Measurements from ENCODE around the gene OR10A2.
"Not testable (repeated sequence)": the region's sequence is repeated elsewhere in the genome, so short reads cannot be mapped to it uniquely, and the experiment has no call there.

The OR10A2 gene

DNA sequence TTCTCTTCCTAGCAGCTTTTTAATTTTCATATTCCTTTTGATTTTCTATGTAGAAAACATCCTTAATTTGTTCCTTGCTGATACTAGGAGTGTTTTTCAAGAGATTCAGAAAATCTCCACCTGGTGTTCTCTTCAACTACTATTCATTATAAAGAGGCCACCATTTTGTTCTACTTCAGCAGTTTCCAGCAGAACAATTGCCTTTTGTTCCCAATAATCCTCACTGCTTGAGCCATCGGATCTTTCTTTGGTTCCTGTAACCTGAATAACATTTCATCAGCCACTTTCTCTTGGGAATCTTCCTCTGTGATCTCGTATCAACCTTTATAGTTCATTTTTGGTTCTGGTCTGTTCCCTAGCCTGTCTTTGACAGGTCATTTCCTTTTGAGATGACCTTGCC lies 19.2 kb upstream of the OR10A2 start:
- Histone ChIP-seq H3K4me3 (ENCODE audit: low read length in 2 of 2) (no peak overlapping the region), H3K4me1 (ENCODE audit: control insufficient read depth in 2 of 2, insufficient read depth in 2 of 2, low read length in 2 of 2) (no peaks in the 10 kb centered on the region), H3K36me3 (ENCODE audit: control insufficient read depth in 2 of 2, insufficient read depth in 2 of 2, low read length in 2 of 2) (no peaks in the 10 kb centered on the region), H3K27ac (ENCODE audit: low read depth in 2 of 2, low read length in 2 of 2) (no peak overlapping the region), H3K9ac (ENCODE audit: low read depth in 1 of 2, low read length in 2 of 2) (no peak overlapping the region), H3K9me3 (ENCODE audit: control insufficient read depth in 2 of 2, low read length in 2 of 2) (no peaks in the 10 kb centered on the region), H3K27me3 (ENCODE audit: control insufficient read depth in 2 of 2, insufficient read depth in 2 of 2, low read length in 2 of 2) (no peaks in the 10 kb centered on the region)

- Histone ChIP-seq H3K36me3 (ENCODE audit: control insufficient read depth in 2 of 2, insufficient read depth in 2 of 2, low read length in 2 of 2) (no peaks in the 10 kb centered on the region), H3K9me3 (ENCODE audit: control insufficient read depth in 2 of 2, low read length in 2 of 2) (no peaks in the 10 kb centered on the region), H3K27me3 (ENCODE audit: control insufficient read depth in 2 of 2, insufficient read depth in 2 of 2, low read length in 2 of 2) (no peaks in the 10 kb centered on the region), H3K27ac (ENCODE audit: low read depth in 2 of 2, low read length in 2 of 2) (no peak overlapping the region), H3K4me3 (ENCODE audit: low read length in 2 of 2) (no peak overlapping the region), H3K4me1 (ENCODE audit: control insufficient read depth in 2 of 2, insufficient read depth in 2 of 2, low read length in 2 of 2) (no peaks in the 10 kb centered on the region), H3K9ac (ENCODE audit: low read depth in 1 of 2, low read length in 2 of 2) (no peak overlapping the region)
Measured at GRCh38 chr11:6844356-6844755, 18.5 kb upstream of the OR10A2 start.

- Histone ChIP-seq H3K27ac (ENCODE audit: low read depth in 2 of 2, low read length in 2 of 2) (no peak within 1 kb of the TSS), H3K9ac (ENCODE audit: low read depth in 1 of 2, low read length in 2 of 2) (no peak within 1 kb of the TSS), H3K4me3 (ENCODE audit: low read length in 2 of 2) (no peak within 1 kb of the TSS), H3K36me3 (ENCODE audit: control insufficient read depth in 2 of 2, insufficient read depth in 2 of 2, low read length in 2 of 2) (no peaks in the 10 kb centered on the region), H3K9me3 (ENCODE audit: control insufficient read depth in 2 of 2, low read length in 2 of 2) (no peaks in the 10 kb centered on the region), H3K4me1 (ENCODE audit: control insufficient read depth in 2 of 2, insufficient read depth in 2 of 2, low read length in 2 of 2) (no peaks in the 10 kb centered on the region), H3K27me3 (ENCODE audit: control insufficient read depth in 2 of 2, insufficient read depth in 2 of 2, low read length in 2 of 2) (no peaks in the 10 kb centered on the region)
Measured at GRCh38 chr11:6845383-6845782, 17.5 kb upstream of the OR10A2 start, which contains the start of gene OR10A5. OR10A5 (plus strand) TSS chr11:6845683; CDS start chr11:6845683, 0 bp downstream.

DNA sequence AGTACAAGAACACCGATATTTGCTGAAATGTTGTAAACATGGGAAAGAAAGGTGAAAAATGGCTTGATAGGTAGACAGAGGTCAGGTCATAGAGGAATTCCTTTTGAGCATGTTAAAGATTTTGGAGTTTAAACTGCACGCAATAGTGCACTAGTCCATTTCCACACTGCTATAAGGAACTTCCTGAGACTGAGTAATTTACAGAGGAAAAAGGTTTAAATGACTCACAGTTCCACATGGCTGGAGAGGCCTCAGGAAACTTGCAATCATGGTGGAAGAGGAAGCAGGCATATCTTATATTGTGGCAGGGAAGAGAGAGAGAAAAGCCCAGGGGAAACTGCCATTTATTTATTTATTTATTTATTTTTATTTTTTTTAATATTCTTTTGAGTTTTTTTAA lies 12.3 kb upstream of the OR10A2 start:
- Histone ChIP-seq H3K9ac (ENCODE audit: low read depth in 1 of 2, low read length in 2 of 2) (no peak overlapping the region), H3K27me3 (ENCODE audit: control insufficient read depth in 2 of 2, insufficient read depth in 2 of 2, low read length in 2 of 2) (no peaks in the 10 kb centered on the region), H3K36me3 (ENCODE audit: control insufficient read depth in 2 of 2, insufficient read depth in 2 of 2, low read length in 2 of 2) (no peaks in the 10 kb centered on the region), H3K9me3 (ENCODE audit: control insufficient read depth in 2 of 2, low read length in 2 of 2) (no peaks in the 10 kb centered on the region), H3K27ac (ENCODE audit: low read depth in 2 of 2, low read length in 2 of 2) (no peak overlapping the region), H3K4me1 (ENCODE audit: control insufficient read depth in 2 of 2, insufficient read depth in 2 of 2, low read length in 2 of 2) (no peaks in the 10 kb centered on the region), H3K4me3 (ENCODE audit: low read length in 2 of 2) (no peak overlapping the region)

DNA sequence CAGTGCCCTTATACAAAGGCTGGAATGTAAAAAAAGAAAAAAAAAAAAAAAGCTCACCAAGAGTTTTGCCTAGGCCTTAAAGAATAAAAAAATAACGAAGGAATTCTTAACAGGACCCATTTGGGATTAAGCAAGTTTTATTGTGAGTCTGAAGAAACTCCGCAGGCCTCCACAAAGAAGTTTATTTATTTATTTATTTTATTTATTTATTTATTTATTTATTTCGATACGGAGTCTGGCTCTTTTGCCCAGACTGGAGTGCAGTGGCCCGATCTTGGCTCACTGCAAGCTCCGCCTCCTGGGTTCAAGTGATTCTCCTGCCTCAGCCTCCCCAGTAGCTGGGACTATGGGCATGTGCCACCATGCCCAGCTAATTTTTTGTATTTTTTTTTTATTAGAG lies 8.1 kb upstream of the OR10A2 start:
- H3K4me3 ChIP-seq (ENCODE audit: low read length in 2 of 2); H3K9ac ChIP-seq (ENCODE audit: low read depth in 1 of 2, low read length in 2 of 2); H3K36me3 ChIP-seq (ENCODE audit: control insufficient read depth in 2 of 2, insufficient read depth in 2 of 2, low read length in 2 of 2); H3K27me3 ChIP-seq (ENCODE audit: control insufficient read depth in 2 of 2, insufficient read depth in 2 of 2, low read length in 2 of 2); H3K27ac ChIP-seq (ENCODE audit: low read depth in 2 of 2, low read length in 2 of 2); H3K4me1 ChIP-seq (ENCODE audit: control insufficient read depth in 2 of 2, insufficient read depth in 2 of 2, low read length in 2 of 2); H3K9me3 ChIP-seq (ENCODE audit: control insufficient read depth in 2 of 2, low read length in 2 of 2): not testable (repeated sequence)

DNA sequence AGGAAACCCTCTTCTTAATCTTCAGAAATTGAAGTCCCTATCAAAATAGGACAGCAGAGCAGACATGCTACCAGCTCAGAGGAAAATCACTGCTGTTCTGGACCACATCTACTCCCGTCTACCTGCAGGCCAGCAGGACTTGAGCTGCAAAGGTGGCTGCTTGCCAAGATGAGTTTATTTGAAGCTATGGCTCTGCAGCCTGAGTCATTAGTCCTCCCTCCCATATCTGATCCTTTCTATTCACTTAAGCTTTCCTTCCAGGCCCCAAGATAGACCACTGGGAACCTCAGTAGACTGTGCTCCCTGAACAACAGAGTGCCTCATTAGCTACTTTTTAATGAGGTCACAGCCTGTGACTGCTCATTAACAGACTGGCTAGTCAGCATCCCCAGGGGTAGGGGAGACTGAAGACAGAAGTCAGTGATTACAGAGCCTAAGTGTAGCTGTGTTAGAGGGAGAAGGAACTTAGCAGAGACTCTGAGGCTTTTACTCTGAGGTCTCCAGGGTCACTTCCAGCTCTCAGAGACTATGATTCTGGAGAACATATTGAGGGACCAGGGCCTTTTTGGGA lies 6.8 kb upstream of the OR10A2 start:
- H3K27ac ChIP-seq (ENCODE audit: low read depth in 2 of 2, low read length in 2 of 2), result no peak overlapping the region
- H3K9me3 ChIP-seq (ENCODE audit: control insufficient read depth in 2 of 2, low read length in 2 of 2), result no peaks in the 10 kb centered on the region
- H3K4me3 ChIP-seq (ENCODE audit: low read length in 2 of 2), result no peak overlapping the region
- H3K9ac ChIP-seq (ENCODE audit: low read depth in 1 of 2, low read length in 2 of 2), result no peak overlapping the region
- no peaks in the 10 kb centered on the region for H3K36me3 ChIP-seq (ENCODE audit: control insufficient read depth in 2 of 2, insufficient read depth in 2 of 2, low read length in 2 of 2)
- no peaks in the 10 kb centered on the region for H3K4me1 ChIP-seq (ENCODE audit: control insufficient read depth in 2 of 2, insufficient read depth in 2 of 2, low read length in 2 of 2)
- H3K27me3 ChIP-seq (ENCODE audit: control insufficient read depth in 2 of 2, insufficient read depth in 2 of 2, low read length in 2 of 2), result no peaks in the 10 kb centered on the region

DNA sequence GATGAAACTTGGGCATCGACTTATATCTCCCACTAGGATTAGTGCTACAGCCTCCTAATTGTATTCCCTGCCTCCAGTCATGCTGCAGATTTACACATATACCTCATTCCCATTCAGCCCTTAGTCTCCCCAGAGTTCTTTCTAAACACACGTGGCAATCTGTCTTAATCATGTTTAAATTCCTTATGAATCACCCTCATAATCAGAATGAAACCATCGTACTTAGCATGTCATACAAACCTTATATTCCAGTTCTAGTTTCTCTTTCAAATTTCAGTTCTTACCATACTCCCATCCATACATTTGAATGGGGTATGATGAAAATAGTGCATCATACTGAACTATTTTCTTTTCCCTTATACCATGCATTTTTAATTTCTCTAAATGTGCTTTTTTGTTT lies 6.0 kb upstream of the OR10A2 start:
- H3K4me3 ChIP-seq (ENCODE audit: low read length in 2 of 2), result no peak overlapping the region
- H3K9ac ChIP-seq (ENCODE audit: low read depth in 1 of 2, low read length in 2 of 2), result no peak overlapping the region
- H3K9me3 ChIP-seq (ENCODE audit: control insufficient read depth in 2 of 2, low read length in 2 of 2), result no peaks in the 10 kb centered on the region
- H3K36me3 ChIP-seq (ENCODE audit: control insufficient read depth in 2 of 2, insufficient read depth in 2 of 2, low read length in 2 of 2), result no peaks in the 10 kb centered on the region
- H3K27ac ChIP-seq (ENCODE audit: low read depth in 2 of 2, low read length in 2 of 2), result no peak overlapping the region
- H3K4me1 ChIP-seq (ENCODE audit: control insufficient read depth in 2 of 2, insufficient read depth in 2 of 2, low read length in 2 of 2), result no peaks in the 10 kb centered on the region
- no peaks in the 10 kb centered on the region for H3K27me3 ChIP-seq (ENCODE audit: control insufficient read depth in 2 of 2, insufficient read depth in 2 of 2, low read length in 2 of 2)

DNA sequence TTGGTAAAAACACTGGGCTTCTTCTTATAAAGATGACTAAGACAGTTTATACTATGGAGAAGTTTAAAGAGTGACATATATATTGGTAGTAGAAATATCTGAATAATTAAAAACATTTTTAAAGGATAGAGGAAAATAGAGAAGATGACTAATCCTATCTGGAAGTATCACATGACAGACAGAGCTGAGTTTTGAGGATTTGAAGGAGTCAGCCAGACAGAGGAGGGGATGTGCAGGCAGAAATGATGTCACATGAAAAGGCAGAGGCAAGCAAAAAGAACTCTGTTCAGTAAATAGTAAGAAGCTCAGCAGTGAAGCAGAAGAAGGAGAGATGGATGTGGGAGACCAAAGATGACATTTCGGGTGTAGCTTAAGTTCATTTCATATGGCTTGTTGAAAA lies 1.6 kb downstream of the OR10A2 start:
- no peaks in the 10 kb centered on the region for H3K4me1 ChIP-seq (ENCODE audit: control insufficient read depth in 2 of 2, insufficient read depth in 2 of 2, low read length in 2 of 2)
- H3K27ac ChIP-seq (ENCODE audit: low read depth in 2 of 2, low read length in 2 of 2), result no peak overlapping the region
- H3K27me3 ChIP-seq (ENCODE audit: control insufficient read depth in 2 of 2, insufficient read depth in 2 of 2, low read length in 2 of 2), result no peaks in the 10 kb centered on the region
- no peaks in the 10 kb centered on the region for H3K36me3 ChIP-seq (ENCODE audit: control insufficient read depth in 2 of 2, insufficient read depth in 2 of 2, low read length in 2 of 2)
- H3K9me3 ChIP-seq (ENCODE audit: control insufficient read depth in 2 of 2, low read length in 2 of 2), result no peaks in the 10 kb centered on the region
- no peak overlapping the region for H3K9ac ChIP-seq (ENCODE audit: low read depth in 1 of 2, low read length in 2 of 2)
- no peak overlapping the region for H3K4me3 ChIP-seq (ENCODE audit: low read length in 2 of 2)

DNA sequence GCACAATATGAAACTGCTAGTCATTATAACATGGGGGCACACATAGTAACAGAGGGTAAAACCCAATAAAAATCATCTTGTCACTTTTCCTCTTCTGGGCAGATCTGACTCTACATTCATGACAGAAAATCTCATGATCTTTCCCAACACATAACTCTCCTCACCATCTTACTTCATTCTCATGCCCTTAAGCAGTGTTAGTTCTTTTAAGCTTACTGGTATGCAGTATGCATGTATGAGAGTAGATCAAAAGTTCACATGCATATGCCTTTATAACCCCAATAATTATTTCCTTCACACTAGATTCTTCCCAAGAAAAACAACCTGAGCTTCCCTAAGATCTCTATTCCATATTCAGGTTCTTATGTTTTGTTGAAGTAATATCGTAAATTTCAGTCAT lies 8.4 kb downstream of the OR10A2 start:
- H3K9ac ChIP-seq (ENCODE audit: low read depth in 1 of 2, low read length in 2 of 2), result no peak overlapping the region
- H3K36me3 ChIP-seq (ENCODE audit: control insufficient read depth in 2 of 2, insufficient read depth in 2 of 2, low read length in 2 of 2), result no peaks in the 10 kb centered on the region
- H3K4me1 ChIP-seq (ENCODE audit: control insufficient read depth in 2 of 2, insufficient read depth in 2 of 2, low read length in 2 of 2), result no peaks in the 10 kb centered on the region
- no peak overlapping the region for H3K27ac ChIP-seq (ENCODE audit: low read depth in 2 of 2, low read length in 2 of 2)
- H3K9me3 ChIP-seq (ENCODE audit: control insufficient read depth in 2 of 2, low read length in 2 of 2), result no peaks in the 10 kb centered on the region
- no peak overlapping the region for H3K4me3 ChIP-seq (ENCODE audit: low read length in 2 of 2)
- H3K27me3 ChIP-seq (ENCODE audit: control insufficient read depth in 2 of 2, insufficient read depth in 2 of 2, low read length in 2 of 2), result no peaks in the 10 kb centered on the region

DNA sequence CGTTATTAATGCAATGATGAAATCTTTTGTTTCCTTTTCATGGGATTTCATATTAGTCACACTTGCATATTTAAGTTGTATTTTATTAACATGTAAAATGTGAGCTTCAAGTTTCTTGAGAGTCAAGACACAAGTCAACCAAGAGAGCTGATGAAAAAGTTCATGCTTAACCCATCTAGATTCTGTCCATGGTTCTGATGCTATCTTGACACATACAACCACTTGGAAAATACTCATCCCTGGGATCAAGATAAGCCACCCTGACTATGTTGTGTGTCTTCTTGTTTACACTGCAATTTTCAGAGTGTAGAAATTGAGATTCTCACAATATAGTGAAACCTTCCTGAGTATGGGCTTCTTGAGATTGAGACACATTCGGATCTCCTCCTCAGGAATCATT lies 12.9 kb downstream of the OR10A2 start:
- no peaks in the 10 kb centered on the region for H3K9me3 ChIP-seq (ENCODE audit: control insufficient read depth in 2 of 2, low read length in 2 of 2)
- H3K27ac ChIP-seq (ENCODE audit: low read depth in 2 of 2, low read length in 2 of 2), result no peak overlapping the region
- no peak overlapping the region for H3K4me3 ChIP-seq (ENCODE audit: low read length in 2 of 2)
- no peak overlapping the region for H3K9ac ChIP-seq (ENCODE audit: low read depth in 1 of 2, low read length in 2 of 2)
- H3K27me3 ChIP-seq (ENCODE audit: control insufficient read depth in 2 of 2, insufficient read depth in 2 of 2, low read length in 2 of 2), result no peaks in the 10 kb centered on the region
- no peaks in the 10 kb centered on the region for H3K4me1 ChIP-seq (ENCODE audit: control insufficient read depth in 2 of 2, insufficient read depth in 2 of 2, low read length in 2 of 2)
- H3K36me3 ChIP-seq (ENCODE audit: control insufficient read depth in 2 of 2, insufficient read depth in 2 of 2, low read length in 2 of 2), result no peaks in the 10 kb centered on the region

GRCh38 chr11:6876325-6876724 lies 13.5 kb downstream of the OR10A2 start, which contains the start of gene OR10A4:
OR10A4 (plus strand) TSS chr11:6876625; CDS start chr11:6876648, 23 bp downstream.
- Histone ChIP-seq H3K9me3 (ENCODE audit: control insufficient read depth in 2 of 2, low read length in 2 of 2) (no peaks in the 10 kb centered on the region), H3K27me3 (ENCODE audit: control insufficient read depth in 2 of 2, insufficient read depth in 2 of 2, low read length in 2 of 2) (no peaks in the 10 kb centered on the region), H3K36me3 (ENCODE audit: control insufficient read depth in 2 of 2, insufficient read depth in 2 of 2, low read length in 2 of 2) (no peaks in the 10 kb centered on the region), H3K4me3 (ENCODE audit: low read length in 2 of 2) (no peak within 1 kb of the TSS), H3K27ac (ENCODE audit: low read depth in 2 of 2, low read length in 2 of 2) (no peak within 1 kb of the TSS), H3K4me1 (ENCODE audit: control insufficient read depth in 2 of 2, insufficient read depth in 2 of 2, low read length in 2 of 2) (no peaks in the 10 kb centered on the region), H3K9ac (ENCODE audit: low read depth in 1 of 2, low read length in 2 of 2) (no peak within 1 kb of the TSS)

Measured in mucosa of rectum (tissue), 2 donors.